Measurements from ENCODE around the gene KCTD12.

- TF ChIP-seq CTCF (IDR thresholded peaks at IDR 0.05; ENCODE audit: low read depth, low read length) (no peak), EZH2phosphoT487 (IDR thresholded peaks at IDR 0.05; ENCODE audit: low read depth) (no peak)
Observed at GRCh38 chr13:76873445-76873844, 12.8 kb downstream of the KCTD12 start.
